Right forelimb (tissue), 1 donor: ENCODE data around the gene EGLN2.
"Not testable (repeated sequence)": the region's sequence is repeated elsewhere in the genome, so short reads cannot be mapped to it uniquely, and the experiment has no call there.

Experiments used
- DNase-seq: peaks from one replicate; pipeline ENCODE4 v3.0.0-alpha.2; 2018

Gene EGLN2

GRCh38 chr19:40802300-40803169 is 3.5 kb downstream of the EGLN2 start:
- no peak for DNase-seq

GRCh38 chr19:40803170-40803856 is 4.3 kb downstream of the EGLN2 start:
- no peak for DNase-seq

- no peak for DNase-seq
These were observed 5.1 kb downstream of the EGLN2 start for GRCh38 chr19:40803857-40804782.

GRCh38 chr19:40804783-40805242 is 5.8 kb downstream of the EGLN2 start:
- no peak for DNase-seq

- no peak for DNase-seq
These were observed 6.4 kb downstream of the EGLN2 start for GRCh38 chr19:40805258-40805868.

GRCh38 chr19:40806423-40807146 is 7.6 kb downstream of the EGLN2 start:
- peak; percentile 88 for DNase-seq

GRCh38 chr19:40807147-40808020 is 8.4 kb downstream of the EGLN2 start:
- no peak for DNase-seq

GRCh38 chr19:40808021-40808325 is 9.0 kb downstream of the EGLN2 start:
- DNase-seq = no peak

- DNase-seq = no peak
These were observed 9.5 kb downstream of the EGLN2 start for GRCh38 chr19:40808497-40808896.

- no peak for DNase-seq
These were observed 10.5 kb downstream of the EGLN2 start for GRCh38 chr19:40809358-40810086.

- DNase-seq = no peak
These were observed 11.2 kb downstream of the EGLN2 start for GRCh38 chr19:40810160-40810559.

- DNase-seq = peak; percentile 87
These were observed 11.8 kb downstream of the EGLN2 start for GRCh38 chr19:40810649-40811408.

GRCh38 chr19:40811478-40812341 is 12.7 kb downstream of the EGLN2 start:
- no peak for DNase-seq

- DNase-seq = not testable (repeated sequence)
These were observed 13.6 kb downstream of the EGLN2 start for GRCh38 chr19:40812571-40812970.

GRCh38 chr19:40813182-40813581 is 14.2 kb downstream of the EGLN2 start:
- peak; percentile 61 for DNase-seq

- DNase-seq = no peak
These were observed 16.2 kb downstream of the EGLN2 start for GRCh38 chr19:40815223-40815622.

GRCh38 chr19:40818480-40819399 is 19.7 kb downstream of the EGLN2 start:
- peak; percentile 69 for DNase-seq
